ENCODE data around the gene ABI3.

Gene ABI3

DNA sequence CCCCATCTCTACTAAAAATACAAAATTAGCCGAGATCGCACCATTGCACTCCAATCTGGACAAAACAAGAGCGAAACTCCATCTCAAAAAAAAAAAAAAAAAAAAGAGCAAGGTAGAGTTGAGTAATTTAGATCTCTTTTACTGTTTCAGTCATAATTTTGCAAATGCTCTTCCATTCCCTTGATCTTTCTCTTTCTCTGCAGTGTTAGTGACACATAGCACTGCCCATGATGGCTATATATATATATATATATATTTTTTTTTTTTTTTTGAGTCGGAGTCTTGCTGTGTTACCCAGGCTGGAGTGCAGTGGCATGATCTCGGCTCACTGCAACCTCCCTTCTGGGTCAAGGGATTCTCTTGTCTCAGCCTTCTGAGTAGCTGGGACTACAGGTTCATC lies 32.3 kb downstream of the ABI3 start:
- H3K27ac ChIP-seq (replicated peaks), result no peak overlapping the region

GRCh38 chr17:49244839-49245238 lies 34.3 kb downstream of the ABI3 start:
- no peak for DNase-seq (ENCODE audit: low read depth in 1 of 2, low spot score in 1 of 2)
- TF ChIP-seq CTCF (IDR thresholded peaks at IDR 0.05; ENCODE audit: insufficient read depth, low read length), result no peak
- TF ChIP-seq, protein P1, sequence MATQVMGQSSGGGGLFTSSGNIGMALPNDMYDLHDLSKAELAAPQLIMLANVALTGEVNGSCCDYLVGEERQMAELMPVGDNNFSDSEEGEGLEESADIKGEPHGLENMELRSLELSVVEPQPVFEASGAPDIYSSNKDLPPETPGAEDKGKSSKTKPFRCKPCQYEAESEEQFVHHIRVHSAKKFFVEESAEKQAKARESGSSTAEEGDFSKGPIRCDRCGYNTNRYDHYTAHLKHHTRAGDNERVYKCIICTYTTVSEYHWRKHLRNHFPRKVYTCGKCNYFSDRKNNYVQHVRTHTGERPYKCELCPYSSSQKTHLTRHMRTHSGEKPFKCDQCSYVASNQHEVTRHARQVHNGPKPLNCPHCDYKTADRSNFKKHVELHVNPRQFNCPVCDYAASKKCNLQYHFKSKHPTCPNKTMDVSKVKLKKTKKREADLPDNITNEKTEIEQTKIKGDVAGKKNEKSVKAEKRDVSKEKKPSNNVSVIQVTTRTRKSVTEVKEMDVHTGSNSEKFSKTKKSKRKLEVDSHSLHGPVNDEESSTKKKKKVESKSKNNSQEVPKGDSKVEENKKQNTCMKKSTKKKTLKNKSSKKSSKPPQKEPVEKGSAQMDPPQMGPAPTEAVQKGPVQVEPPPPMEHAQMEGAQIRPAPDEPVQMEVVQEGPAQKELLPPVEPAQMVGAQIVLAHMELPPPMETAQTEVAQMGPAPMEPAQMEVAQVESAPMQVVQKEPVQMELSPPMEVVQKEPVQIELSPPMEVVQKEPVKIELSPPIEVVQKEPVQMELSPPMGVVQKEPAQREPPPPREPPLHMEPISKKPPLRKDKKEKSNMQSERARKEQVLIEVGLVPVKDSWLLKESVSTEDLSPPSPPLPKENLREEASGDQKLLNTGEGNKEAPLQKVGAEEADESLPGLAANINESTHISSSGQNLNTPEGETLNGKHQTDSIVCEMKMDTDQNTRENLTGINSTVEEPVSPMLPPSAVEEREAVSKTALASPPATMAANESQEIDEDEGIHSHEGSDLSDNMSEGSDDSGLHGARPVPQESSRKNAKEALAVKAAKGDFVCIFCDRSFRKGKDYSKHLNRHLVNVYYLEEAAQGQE (IDR thresholded peaks at IDR 0.05; ENCODE audit: insufficient replicate concordance, low read depth), result no peak
- no peak for TF ChIP-seq POLR2AphosphoS5 (IDR thresholded peaks at IDR 0.05; ENCODE audit: low read depth)
- H3K27me3 ChIP-seq (ENCODE audit: insufficient read depth, poor library complexity, severe bottlenecking), result no peaks in the 10 kb centered on the region
- no peak overlapping the region for H3K27ac ChIP-seq (replicated peaks)
- no peak overlapping the region for H3K4me3 ChIP-seq (replicated peaks; ENCODE audit: insufficient read depth, low read length)

More for the DNA sequence above, 32.3 kb downstream of the ABI3 start:
- no peak for DNase-seq (ENCODE audit: low read depth in 1 of 2, low spot score in 1 of 2)
- H3K27me3 ChIP-seq (ENCODE audit: insufficient read depth, poor library complexity, severe bottlenecking), result no peaks in the 10 kb centered on the region
- no peak overlapping the region for H3K4me3 ChIP-seq (replicated peaks; ENCODE audit: insufficient read depth, low read length)
- TF ChIP-seq, protein P1 (IDR thresholded peaks at IDR 0.05; ENCODE audit: insufficient replicate concordance, low read depth), result no peak
- TF ChIP-seq CTCF (IDR thresholded peaks at IDR 0.05; ENCODE audit: insufficient read depth, low read length), result no peak
- TF ChIP-seq SPI1 (IDR thresholded peaks at IDR 0.05; ENCODE audit: borderline replicate concordance, low read depth), result no peak
- no peak for TF ChIP-seq POLR2AphosphoS5 (IDR thresholded peaks at IDR 0.05; ENCODE audit: low read depth)
- no peak for TF ChIP-seq GABPA (IDR thresholded peaks at IDR 0.05; ENCODE audit: low read depth)

DNA sequence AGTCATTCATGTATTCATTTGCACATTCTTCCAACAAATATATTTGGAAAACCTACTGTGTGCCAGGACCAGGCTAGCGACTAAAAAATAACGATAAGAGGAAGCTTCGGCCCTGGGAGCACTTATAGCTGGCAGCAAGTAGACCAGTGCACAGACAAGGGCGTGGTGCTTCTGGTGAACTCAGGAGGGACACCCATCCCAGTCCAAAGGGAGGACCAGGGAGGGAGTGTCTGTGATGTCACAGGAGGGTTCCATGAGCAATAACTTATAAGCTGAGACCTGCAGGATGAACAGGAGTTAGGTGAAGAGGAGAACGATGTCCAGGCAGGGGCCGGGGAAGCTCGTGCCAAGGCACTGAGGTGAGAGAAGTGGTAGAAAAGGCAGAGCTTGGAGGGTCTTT lies 37.4 kb downstream of the ABI3 start:
- Histone ChIP-seq H3K4me3 (replicated peaks; ENCODE audit: insufficient read depth, low read length) (no peak overlapping the region), H3K27ac (replicated peaks) (no peak overlapping the region), H3K27me3 (ENCODE audit: insufficient read depth, poor library complexity, severe bottlenecking) (no peaks in the 10 kb centered on the region)
- DNase-seq (ENCODE audit: low read depth in 1 of 2, low spot score in 1 of 2), result no peak
- no peak for TF ChIP-seq GABPA (IDR thresholded peaks at IDR 0.05; ENCODE audit: low read depth)

DNA sequence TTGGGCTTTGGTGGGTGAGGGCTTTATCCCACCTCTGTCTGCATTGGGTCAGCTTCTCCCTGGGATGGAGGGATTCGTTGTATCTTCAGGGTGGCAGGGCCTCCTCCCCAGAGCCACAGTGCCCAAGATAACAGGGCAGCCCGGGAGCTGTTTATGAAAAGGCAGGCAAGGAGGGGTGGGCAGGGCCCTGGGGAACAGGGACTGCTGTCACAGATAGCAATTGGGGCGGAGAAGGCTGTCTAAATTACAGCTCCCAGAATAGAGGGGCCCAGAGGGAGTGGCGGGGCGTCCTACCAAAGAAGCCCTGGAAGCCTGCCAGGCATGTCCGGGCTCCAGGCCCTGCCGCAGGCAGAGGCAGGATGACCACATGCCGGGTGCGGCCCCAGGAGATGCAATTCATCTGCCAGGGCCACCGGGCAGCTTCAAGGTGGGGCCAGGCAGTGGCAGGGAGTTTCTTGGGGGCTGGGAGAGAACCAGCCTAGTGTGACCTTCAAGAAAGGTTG lies 38.8 kb downstream of the ABI3 start:
- H3K27ac ChIP-seq (replicated peaks), result no peak overlapping the region
- no peak for TF ChIP-seq GABPA (IDR thresholded peaks at IDR 0.05; ENCODE audit: low read depth)
- TF ChIP-seq SPI1 (IDR thresholded peaks at IDR 0.05; ENCODE audit: borderline replicate concordance, low read depth), result no peak
- TF ChIP-seq CTCF (IDR thresholded peaks at IDR 0.05; ENCODE audit: insufficient read depth, low read length), result no peak
- no peak for TF ChIP-seq POLR2AphosphoS5 (IDR thresholded peaks at IDR 0.05; ENCODE audit: low read depth)
- TF ChIP-seq, protein P1 (IDR thresholded peaks at IDR 0.05; ENCODE audit: insufficient replicate concordance, low read depth), result no peak
- DNase-seq (ENCODE audit: low read depth in 1 of 2, low spot score in 1 of 2), result no peak

More for the DNA sequence above, 38.8 kb downstream of the ABI3 start:
- Histone ChIP-seq H3K4me3 (replicated peaks; ENCODE audit: insufficient read depth, low read length) (no peak overlapping the region), H3K27me3 (ENCODE audit: insufficient read depth, poor library complexity, severe bottlenecking) (no peaks in the 10 kb centered on the region)
